H1 (cell line): ENCODE results near the gene AAMDC. TPM values are rescaled to one million over a fixed set of nuclear protein-coding genes. Genes with fewer than 3 reads are reported as not detected.

Experiments
- CTCF ChIA-PET: fragments of 300-600 bp; sonication (Branson Sonifier 250); formaldehyde crosslinking; loops from one replicate; lab custom pipeline; 2021; ENCODE audit not compliant: partially characterized antibody; lab: Charles Lee
- POLR2A ChIA-PET: fragments of 300-600 bp; sonication (Branson Sonifier 250); formaldehyde crosslinking; loops from one replicate; lab custom pipeline; 2021; ENCODE audit warnings: inconsistent platforms; ENCODE audit not compliant: partially characterized antibody; lab: Charles Lee
- DNase-seq, 2 experiments: peaks; one replicate each; pipeline versions ENCODE4 v3.0.0 to v3.0.0-alpha.2; 2010 to 2022; ENCODE audit warnings: low spot score in 2 of 2, low read depth in 1 of 2, mixed read lengths in 1 of 2
- FAIRE-seq: peaks from 2 replicates; lab custom pipeline; 2011; peaks lifted over from hg19 to GRCh38; lab: Jason Lieb, UNC
- H2AFZ ChIP-seq: 2 replicates; pipeline ENCODE4 v1.8.1; 2012; ENCODE audit warnings: low read length, inconsistent platforms
- H2AK5ac ChIP-seq: 2 replicates; pipeline ENCODE4 v1.6.1; 2013; ENCODE audit warnings: low read depth, low read length
- H2BK120ac ChIP-seq: replicated peaks from 2 replicates; pipeline ENCODE3; 2013; ENCODE audit warnings: low read depth, low read length, inconsistent platforms
- H2BK12ac ChIP-seq: 2 replicates; pipeline ENCODE4 v1.6.1; 2013; ENCODE audit warnings: low read depth, low read length
- H2BK15ac ChIP-seq: 2 replicates; pipeline ENCODE4 v1.6.1; 2013; ENCODE audit warnings: low read length
- H2BK20ac ChIP-seq: 2 replicates; pipeline ENCODE4 v1.6.1; 2013; ENCODE audit warnings: low read length
- H2BK5ac ChIP-seq: 2 replicates; pipeline ENCODE4 v1.6.1; 2013; ENCODE audit warnings: low read depth, low read length
- H3K14ac ChIP-seq: 2 replicates; pipeline ENCODE4 v1.6.1; 2013; ENCODE audit warnings: inconsistent platforms; ENCODE audit not compliant: insufficient read length
- H3K18ac ChIP-seq: 2 replicates; pipeline ENCODE4 v1.6.1; 2013; ENCODE audit warnings: low read length; ENCODE audit errors: extremely low read depth
- H3K23ac ChIP-seq: 2 replicates; pipeline ENCODE4 v1.6.1; 2013; ENCODE audit warnings: inconsistent platforms; ENCODE audit not compliant: insufficient read length
- H3K23me2 ChIP-seq: 2 replicates; pipeline ENCODE4 v1.6.1; 2013; ENCODE audit warnings: low read depth, low read length
- H3K27ac ChIP-seq: 2 replicates; pipeline ENCODE4 v1.6.1; 2011; ENCODE audit warnings: low read depth, low read length, inconsistent platforms
- H3K27me3 ChIP-seq, 4 experiments: replicated peaks in 1 of 4; 1 replicate in 1 of 4; 2 replicates in 3 of 4; pipeline versions ENCODE4 v1.6.1 to v1.8.1; 2011 to 2013; ENCODE audit warnings: low read length in 3 of 4, mild to moderate bottlenecking in 3 of 4, inconsistent platforms in 2 of 4, mixed read lengths in 2 of 4, moderate library complexity in 1 of 4; ENCODE audit not compliant: control insufficient read depth in 3 of 4, insufficient read depth in 3 of 4; ENCODE audit errors: extremely low read depth in 1 of 4
- H3K36me3 ChIP-seq, 4 experiments: 2 replicates each; pipeline versions ENCODE4 v1.6.1 to v1.8.1; 2011 to 2013; ENCODE audit warnings: mild to moderate bottlenecking in 4 of 4, low read length in 3 of 4, moderate library complexity in 2 of 4, control low read depth in 1 of 4, inconsistent platforms in 1 of 4; ENCODE audit not compliant: insufficient read depth in 4 of 4, control insufficient read depth in 2 of 4
- H3K4ac ChIP-seq: replicated peaks from 2 replicates; pipeline ENCODE3; 2013; ENCODE audit warnings: low read length, low read depth, mixed read lengths, inconsistent platforms; ENCODE audit not compliant: insufficient read length
- H3K4me1 ChIP-seq, 4 experiments: replicated peaks in 1 of 4; 1 replicate in 1 of 4; 2 replicates in 3 of 4; pipeline versions ENCODE4 v1.6.1 to v1.8.1; 2011 to 2013; ENCODE audit warnings: low read length in 3 of 4, inconsistent platforms in 2 of 4, mixed read lengths in 1 of 4; ENCODE audit not compliant: insufficient read depth in 4 of 4, control insufficient read depth in 3 of 4
- H3K4me2 ChIP-seq, 2 experiments: 2 replicates each; pipeline versions ENCODE4 v1.6.1 to v1.8.1; 2011 to 2013; ENCODE audit warnings: low read depth in 2 of 2, low read length in 2 of 2, control low read depth in 1 of 2, inconsistent platforms in 1 of 2, mild to moderate bottlenecking in 1 of 2; ENCODE audit not compliant: insufficient read depth in 1 of 2
- H3K4me3 ChIP-seq, 4 experiments: fragments of 200-600, 300-600 bp in 1 of 4; sonication (generic), shearing (Covaris generic), sonication (Bioruptor Twin) in 1 of 4; 2 replicates each; pipeline versions ENCODE4 v1.5.1 to v1.8.1; 2011 to 2016; ENCODE audit warnings: low read length in 4 of 4, low read depth in 3 of 4, control low read depth in 2 of 4, inconsistent platforms in 2 of 4, mild to moderate bottlenecking in 2 of 4, mixed read lengths in 1 of 4, moderate library complexity in 1 of 4; ENCODE audit not compliant: insufficient read depth in 2 of 4; ENCODE audit errors: extremely low read depth in 1 of 4
- H3K56ac ChIP-seq: replicated peaks from 2 replicates; pipeline ENCODE3; 2013; ENCODE audit warnings: low read depth, mild to moderate bottlenecking, mixed read lengths, low read length, inconsistent platforms; ENCODE audit not compliant: insufficient read length
- H3K79me1 ChIP-seq: 2 replicates; pipeline ENCODE4 v1.6.1; 2013; ENCODE audit warnings: low read depth, low read length, control low read depth
- H3K79me2 ChIP-seq, 2 experiments: 2 replicates each; pipeline versions ENCODE4 v1.6.1 to v1.8.1; 2012 to 2013; ENCODE audit warnings: low read length in 2 of 2, mild to moderate bottlenecking in 2 of 2, inconsistent platforms in 1 of 2; ENCODE audit not compliant: insufficient read depth in 2 of 2, control insufficient read depth in 1 of 2
- H3K9ac ChIP-seq, 4 experiments: replicated peaks in 1 of 4; 1 replicate in 1 of 4; 2 replicates in 3 of 4; pipeline versions ENCODE4 v1.6.1 to v1.8.1; 2011 to 2013; ENCODE audit warnings: low read depth in 3 of 4, low read length in 3 of 4, control low read depth in 2 of 4, mild to moderate bottlenecking in 2 of 4, moderate library complexity in 2 of 4, inconsistent platforms in 1 of 4; ENCODE audit errors: extremely low read depth in 1 of 4
- H3K9me3 ChIP-seq, 2 experiments: 2 replicates each; pipeline versions ENCODE4 v1.6.1 to v1.8.1; 2012 to 2013; ENCODE audit warnings: mild to moderate bottlenecking in 2 of 2, moderate library complexity in 2 of 2, control low read depth in 1 of 2, inconsistent platforms in 1 of 2, low read depth in 1 of 2, low read length in 1 of 2, mixed read lengths in 1 of 2; ENCODE audit not compliant: insufficient read depth in 2 of 2
- H4K20me1 ChIP-seq, 2 experiments: replicated peaks in 1 of 2; 2 replicates each; pipeline versions ENCODE3 to v1.8.1; 2011 to 2013; ENCODE audit warnings: inconsistent platforms in 2 of 2, low read length in 2 of 2, mild to moderate bottlenecking in 1 of 2; ENCODE audit not compliant: insufficient read depth in 2 of 2, control insufficient read depth in 1 of 2
- H4K5ac ChIP-seq: 2 replicates; pipeline ENCODE4 v1.6.1; 2013; ENCODE audit warnings: low read length, low read depth, mixed read lengths, inconsistent platforms; ENCODE audit not compliant: insufficient read length
- H4K8ac ChIP-seq: 2 replicates; pipeline ENCODE4 v1.8.0; 2013; ENCODE audit warnings: mild to moderate bottlenecking, moderate library complexity, low read length, inconsistent platforms; ENCODE audit not compliant: insufficient read depth; ENCODE audit errors: extremely low read depth
- H4K91ac ChIP-seq: replicated peaks from 2 replicates; pipeline ENCODE3; 2013; ENCODE audit warnings: low read length, mixed read lengths, inconsistent platforms; ENCODE audit not compliant: insufficient read length
- CBX8 ChIP-seq: fragments of 300-800, 300-1000 bp; sonication (generic); IDR thresholded peaks from 2 replicates; pipeline ENCODE4 v1.7.1; 2016; ENCODE audit warnings: low read depth, low read length, borderline replicate concordance
- CHD2 ChIP-seq: IDR thresholded peaks from 2 replicates; pipeline ENCODE4 v1.6.1; 2012; ENCODE audit warnings: low read length, improper control_type of control experiment
- CTBP2 ChIP-seq: IDR thresholded peaks from 2 replicates; pipeline ENCODE4 v1.7.0; 2011; ENCODE audit warnings: borderline replicate concordance, mild to moderate bottlenecking, moderate library complexity, mixed read lengths, low read length; ENCODE audit not compliant: insufficient read depth, insufficient read length
- HDAC2 ChIP-seq, 2 experiments: fragments of 300-600 bp in 1 of 2; sonication (generic) in 1 of 2; IDR thresholded peaks; 2 replicates each; pipeline ENCODE4 v1.6.1; 2011 to 2012; ENCODE audit warnings: low read depth in 2 of 2, low read length in 2 of 2, mild to moderate bottlenecking in 2 of 2, moderate library complexity in 2 of 2, borderline replicate concordance in 1 of 2, inconsistent platforms in 1 of 2
- POLR2A ChIP-seq, 2 experiments: IDR thresholded peaks; 1 replicate in 1 of 2; 2 replicates in 1 of 2; pipeline ENCODE4 v1.6.1; 2011; ENCODE audit warnings: low read depth in 2 of 2, low read length in 2 of 2, mild to moderate bottlenecking in 2 of 2; ENCODE audit errors: control extremely low read depth in 1 of 2
- RBBP5 ChIP-seq: IDR thresholded peaks from 2 replicates; pipeline ENCODE4 v1.7.1; 2012; ENCODE audit warnings: low read depth, mild to moderate bottlenecking, inconsistent platforms, low read length, moderate library complexity, borderline replicate concordance
- RFX5 ChIP-seq: IDR thresholded peaks from 2 replicates; pipeline ENCODE4 v1.6.1; 2011; ENCODE audit warnings: low read depth, low read length, improper control_type of control experiment, borderline replicate concordance
- RNF2 ChIP-seq: fragments of 200-900, 300-1000 bp; sonication (generic); IDR thresholded peaks from 2 replicates; pipeline ENCODE4 v1.7.1; 2016; ENCODE audit warnings: borderline replicate concordance, low read depth, mild to moderate bottlenecking, antibody characterized with exemption, low read length; ENCODE audit not compliant: poor library complexity, severe bottlenecking; ENCODE audit errors: missing control alignments
- TBP ChIP-seq: IDR thresholded peaks from 2 replicates; pipeline ENCODE4 v1.6.1; 2011; ENCODE audit warnings: low read depth, low read length, improper control_type of control experiment
- WGBS, 2 experiments: shearing (Covaris generic) in 1 of 2; methylation state at CpG; one replicate each; pipeline versions ENCODE4 v1.1.6 to v1.1.7; 2013 to 2015; ENCODE audit warnings: low lambda C conversion rate in 2 of 2, mixed read lengths in 2 of 2, inconsistent platforms in 1 of 2, low coverage in 1 of 2, missing lambda C conversion rate in 1 of 2; ENCODE audit not compliant: insufficient replicate concordance in 2 of 2, insufficient coverage in 1 of 2, insufficient read length in 1 of 2; ENCODE audit errors: extremely low coverage in 1 of 2, missing lambda C conversion rate in 1 of 2; 5-methylcytosine and 5-hydroxymethylcytosine counted together
- polyA plus RNA-seq, 7 experiments: library from polyadenylated mRNA; depleted of rRNA in 3 of 7; stranded (reverse) in 5 of 7; unstranded in 2 of 7; fragments of >200 nt in 5 of 7; fragments of 200-250 nt in 2 of 7; gene quantifications; 1 replicate in 5 of 7; 2 replicates in 1 of 7; 4 replicates in 1 of 7; pipeline versions ENCODE4 v1.2.1 to v1.2.3, GENCODE V29; 2011 to 2013; ENCODE audit warnings: missing spikeins in 2 of 7, mixed read lengths in 2 of 7
- total RNA-seq: library from RNA; stranded (reverse); fragmentation: NEBNext Ultra II Directional; extraction: Animal tissue kit (Norgen Biotek cat#: 25700); gene quantifications from 2 replicates; pipeline ENCODE4 v1.2.1, GENCODE V29; 2021

Gene AAMDC
- total and polyA plus RNA-seq, 2 of the 8 experiments (the other 6 are each of a cell fraction or from before 2014, with no cell fraction given), result 17.2 to 19.5 TPM

- CTCF ChIA-PET, result interaction anchor here (0.8 to 4.0 kb wide), 5 partner anchors 21 to 261 kb away, joined by 3 to 11 read pairs (median 3); no protein-coding TSS in a partner anchor
- WGBS, 2 experiments, result 2% methylated on average over 19 of the region's 19 CpGs; no CpG with 5 or more reads in 1 of the 2 experiments
- peak overlapping the region; percentile 68; the same call in 1 of the 2 replicates for H3K18ac ChIP-seq
- H3K4ac ChIP-seq, result no peak overlapping the region
- no peak overlapping the region for H2BK120ac ChIP-seq
- H2AK5ac ChIP-seq, result no peak overlapping the region
- H3K23ac ChIP-seq, result no peak overlapping the region
- no peak overlapping the region; the same call in 1 of the 2 replicates for H2BK12ac ChIP-seq
- H2BK20ac ChIP-seq, result no peak overlapping the region
- no peak overlapping the region; the same call in 1 of the 2 replicates for H2BK15ac ChIP-seq
- H3K4me3 ChIP-seq, result peak overlapping the region; percentile 79 to 96 (median 84)
- POLR2A ChIA-PET, result interaction anchor here (0.6 to 2.3 kb wide), 11 partner anchors 8 to 617 kb away, joined by 3 to 12 read pairs (median 4); partner anchors contain the start of gene INTS4
- peak overlapping the region; percentile 84 for H4K5ac ChIP-seq
- peak overlapping the region; percentile 97 for H3K27ac ChIP-seq
- peak overlapping the region in 3 of 4 experiments; percentile 93 to 98 (median 97); a peak in 6 of 7 replicates for H3K9ac ChIP-seq
- H2BK5ac ChIP-seq, result peak overlapping the region; percentile 95
- peaks cover 32 to 48% of the 10 kb centered on the region in 2 experiments for H3K79me2 ChIP-seq
- peak overlapping the region; percentile 70 to 73 for H3K4me2 ChIP-seq
- H3K23me2 ChIP-seq, result peaks cover 7% of the 10 kb centered on the region
- H3K9me3 ChIP-seq, result no peaks in the 10 kb centered on the region; a peak in 1 of 4 replicates
- H3K36me3 ChIP-seq, result no peaks in the 10 kb centered on the region
- no peaks in the 10 kb centered on the region for H3K27me3 ChIP-seq
- H4K8ac ChIP-seq, result peak overlapping the region; percentile 99; the same call in 1 of the 2 replicates
- H3K4me1 ChIP-seq, result peaks cover 0 to 3% (median 2%) of the 10 kb centered on the region in 4 experiments; a peak in 5 of 7 replicates
- no peak overlapping the region for H2AFZ ChIP-seq
- no peak overlapping the region for H4K91ac ChIP-seq
- H3K79me1 ChIP-seq, result peaks cover 2% of the 10 kb centered on the region; the same call in 1 of the 2 replicates
- FAIRE-seq (no peak), DNase-seq (peak; percentile 54 to 78)
- H4K20me1 ChIP-seq, result peaks cover 5 to 6% of the 10 kb centered on the region in 2 experiments
- peak overlapping the region; percentile 97 for H3K56ac ChIP-seq
- H3K14ac ChIP-seq, result no peak overlapping the region
- TF ChIP-seq RNF2, result no peak
- peak; percentile 72 for TF ChIP-seq TBP
- TF ChIP-seq CHD2, result 0 out of 2 replicates have a peak, but pooled peaks have one; percentile 35
- TF ChIP-seq HDAC2 (IDR thresholded peaks at IDR 0.05; ENCODE audit: borderline replicate concordance in 1 of 2, low read depth in 2 of 2, low read length in 2 of 2), result 0 out of 4 replicates have a peak, but pooled peaks of 1 of the 2 experiments have one; percentile 46
- TF ChIP-seq POLR2A (IDR thresholded peaks at IDR 0.05; ENCODE audit: control extremely low read depth in 1 of 2, low read depth in 2 of 2, low read length in 2 of 2), result peak in 1 of 2 experiments; percentile 16; a peak in 1 of 3 replicates
- no peak for TF ChIP-seq CBX8
- TF ChIP-seq RBBP5, result 0 out of 2 replicates have a peak, but pooled peaks have one; percentile 18
- peak; percentile 29 for TF ChIP-seq CTBP2
- TF ChIP-seq RFX5, result no peak
Measured at GRCh38 chr11:77819411-77819920, 1.5 kb upstream of the AAMDC start.
